ENCODE data around the gene LRCH3. TPM values are rescaled to one million over a fixed set of nuclear protein-coding genes. Genes with fewer than 3 reads are reported as not detected.
"Not testable (repeated sequence)": the region's sequence is repeated elsewhere in the genome, so short reads cannot be mapped to it uniquely, and the experiment has no call there.

The LRCH3 gene
- total and polyA plus RNA-seq, 8 donors: 5.4 to 26.1 (median 13.9) TPM

DNA sequence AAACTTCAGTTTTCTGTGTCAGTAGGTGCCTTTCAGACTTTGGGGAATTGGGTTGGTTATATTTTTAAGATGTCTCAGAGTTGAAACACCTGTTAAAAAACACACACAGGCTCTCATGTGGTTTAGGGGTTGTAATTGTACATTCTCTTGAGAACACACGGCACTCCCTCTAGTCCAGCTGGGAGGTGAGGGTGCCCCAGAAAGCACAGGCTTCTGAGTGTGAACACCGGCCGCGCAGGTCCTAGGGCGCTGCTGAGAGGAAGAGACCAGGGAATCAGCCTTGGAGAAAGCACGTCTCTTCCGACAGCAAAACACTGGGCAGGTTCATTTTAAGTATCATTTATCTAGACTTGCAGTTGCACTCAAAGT, 90.9 kb downstream of the LRCH3 start:
- no peak for ATAC-seq
- no peaks in the 10 kb centered on the region for H3K36me3 ChIP-seq
- no peaks in the 10 kb centered on the region for H3K9me3 ChIP-seq
- no peaks in the 10 kb centered on the region for H3K4me1 ChIP-seq
- WGBS, 2 donors: 94 to 99% methylated on average over 7 of the region's 7 CpGs
- no peak overlapping the region for H3K27ac ChIP-seq
- no peak overlapping the region for H3K4me3 ChIP-seq
- TF ChIP-seq, protein P1, sequence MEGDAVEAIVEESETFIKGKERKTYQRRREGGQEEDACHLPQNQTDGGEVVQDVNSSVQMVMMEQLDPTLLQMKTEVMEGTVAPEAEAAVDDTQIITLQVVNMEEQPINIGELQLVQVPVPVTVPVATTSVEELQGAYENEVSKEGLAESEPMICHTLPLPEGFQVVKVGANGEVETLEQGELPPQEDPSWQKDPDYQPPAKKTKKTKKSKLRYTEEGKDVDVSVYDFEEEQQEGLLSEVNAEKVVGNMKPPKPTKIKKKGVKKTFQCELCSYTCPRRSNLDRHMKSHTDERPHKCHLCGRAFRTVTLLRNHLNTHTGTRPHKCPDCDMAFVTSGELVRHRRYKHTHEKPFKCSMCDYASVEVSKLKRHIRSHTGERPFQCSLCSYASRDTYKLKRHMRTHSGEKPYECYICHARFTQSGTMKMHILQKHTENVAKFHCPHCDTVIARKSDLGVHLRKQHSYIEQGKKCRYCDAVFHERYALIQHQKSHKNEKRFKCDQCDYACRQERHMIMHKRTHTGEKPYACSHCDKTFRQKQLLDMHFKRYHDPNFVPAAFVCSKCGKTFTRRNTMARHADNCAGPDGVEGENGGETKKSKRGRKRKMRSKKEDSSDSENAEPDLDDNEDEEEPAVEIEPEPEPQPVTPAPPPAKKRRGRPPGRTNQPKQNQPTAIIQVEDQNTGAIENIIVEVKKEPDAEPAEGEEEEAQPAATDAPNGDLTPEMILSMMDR (IDR thresholded peaks at IDR 0.05): no peak
- intact Hi-C loops (cut with DNase I): no loop called here
- no peaks in the 10 kb centered on the region for H3K27me3 ChIP-seq
- FAIRE-seq: no peak
- DNase-seq: no peak

- TF ChIP-seq, protein P1 (IDR thresholded peaks at IDR 0.05): no peak
- FAIRE-seq: no peak
Measured at GRCh38 chr3:197882586-197882985, 91.5 kb downstream of the LRCH3 start.

DNA sequence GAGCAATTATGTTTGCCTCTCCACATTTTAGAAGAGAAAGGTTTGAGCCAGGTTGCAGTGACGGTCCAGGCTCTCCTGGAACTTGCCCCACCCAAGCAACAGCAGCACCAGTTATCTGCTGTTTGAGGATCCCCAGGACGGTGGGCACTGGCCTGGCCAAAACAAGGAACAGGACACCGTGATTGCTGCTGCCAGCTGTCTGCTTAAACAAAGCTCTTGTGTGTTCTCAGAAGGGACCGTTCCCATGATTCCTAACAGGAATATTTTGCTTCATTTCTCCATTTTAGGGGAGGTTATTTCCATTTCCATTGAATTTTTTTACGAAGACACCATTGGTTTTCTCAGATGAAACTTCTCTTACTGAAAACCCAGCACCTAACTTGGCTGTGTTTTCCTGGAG, 92.5 kb downstream of the LRCH3 start:
- TF ChIP-seq, protein P1 (IDR thresholded peaks at IDR 0.05): no peak
- Histone ChIP-seq H3K4me3 (no peak overlapping the region), H3K27me3 (no peaks in the 10 kb centered on the region), H3K9me3 (no peaks in the 10 kb centered on the region), H3K36me3 (no peaks in the 10 kb centered on the region), H3K4me1 (peaks cover 0 to under 1% (median 0%) of the 10 kb centered on the region in 3 donors), H3K27ac (no peak overlapping the region)
- no peak for ATAC-seq
- DNase-seq: no peak
- FAIRE-seq: no peak
- WGBS, 2 donors: 81 to 90% methylated on average over 5 of the region's 5 CpGs
- intact Hi-C loops (cut with DNase I): no loop called here

More at GRCh38 chr3:197882586-197882985, 91.5 kb downstream of the LRCH3 start:
- 9 to 12% methylated on average over 2 of the region's 2 CpGs for WGBS, 2 donors
- DNase-seq (no peak), ATAC-seq (peak in 1 of 4 donors; percentile 28)
- H3K4me1 ChIP-seq: no peaks in the 10 kb centered on the region
- no peaks in the 10 kb centered on the region for H3K9me3 ChIP-seq
- H3K36me3 ChIP-seq: no peaks in the 10 kb centered on the region
- no peaks in the 10 kb centered on the region for H3K27me3 ChIP-seq
- intact Hi-C loops (cut with DNase I): no loop called here
- no peak overlapping the region for H3K4me3 ChIP-seq
- no peak overlapping the region for H3K27ac ChIP-seq

DNA sequence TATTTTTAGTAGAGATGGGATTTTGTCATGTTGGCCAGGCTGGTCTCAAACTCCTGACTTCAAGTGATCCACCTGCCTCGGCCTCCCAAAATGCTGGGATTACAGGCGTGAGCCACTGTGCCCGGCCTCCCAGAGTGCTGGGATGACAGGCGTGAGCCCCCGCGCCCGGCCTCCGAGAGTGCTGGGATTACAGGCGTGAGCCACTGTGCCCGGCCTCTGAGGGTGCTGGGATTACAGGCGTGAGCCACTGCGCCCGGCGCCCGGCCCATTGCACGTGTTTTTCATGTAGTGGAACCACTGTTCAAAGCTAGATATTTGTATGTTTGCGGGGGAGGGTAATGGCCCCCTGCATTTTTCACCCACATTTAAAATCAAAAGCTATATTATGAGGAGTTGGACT, 93.3 kb downstream of the LRCH3 start:
- H3K4me1 ChIP-seq; ATAC-seq; H3K36me3 ChIP-seq; H3K27me3 ChIP-seq; H3K9me3 ChIP-seq; H3K27ac ChIP-seq; DNase-seq; H3K4me3 ChIP-seq; intact Hi-C loops (cut with DNase I); FAIRE-seq: not testable (repeated sequence)
- WGBS, 2 donors: 92 to 97% methylated on average over 17 of the region's 17 CpGs

DNA sequence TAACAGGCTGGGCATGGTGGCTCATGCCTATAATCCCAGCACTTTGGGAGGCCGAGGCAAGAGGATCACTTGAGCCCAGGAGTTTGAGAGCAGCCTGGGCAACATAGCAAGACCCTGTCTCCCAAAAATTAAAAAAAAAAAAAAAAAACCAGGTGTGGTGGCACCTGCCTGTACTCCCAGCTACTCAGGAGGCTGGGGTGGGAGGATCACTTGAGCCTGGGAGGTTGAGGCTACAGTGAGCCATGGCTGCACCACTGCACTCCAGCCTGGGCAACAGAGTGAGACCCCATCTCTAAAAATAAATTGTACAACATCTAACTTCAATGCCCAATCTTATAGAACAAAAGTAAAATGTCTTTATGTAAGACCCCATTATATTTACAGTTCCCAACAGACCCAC, 95.0 kb downstream of the LRCH3 start:
- H3K27me3 ChIP-seq; H3K4me3 ChIP-seq; ATAC-seq; intact Hi-C loops (cut with DNase I); H3K9me3 ChIP-seq; H3K36me3 ChIP-seq; FAIRE-seq; DNase-seq; H3K27ac ChIP-seq: not testable (repeated sequence)
- H3K4me1 ChIP-seq: peaks cover 5 to 15% (median 5%) of the 10 kb centered on the region in 3 donors
- WGBS, 2 donors: 90 to 100% methylated on average over 1 of the region's 1 CpG

DNA sequence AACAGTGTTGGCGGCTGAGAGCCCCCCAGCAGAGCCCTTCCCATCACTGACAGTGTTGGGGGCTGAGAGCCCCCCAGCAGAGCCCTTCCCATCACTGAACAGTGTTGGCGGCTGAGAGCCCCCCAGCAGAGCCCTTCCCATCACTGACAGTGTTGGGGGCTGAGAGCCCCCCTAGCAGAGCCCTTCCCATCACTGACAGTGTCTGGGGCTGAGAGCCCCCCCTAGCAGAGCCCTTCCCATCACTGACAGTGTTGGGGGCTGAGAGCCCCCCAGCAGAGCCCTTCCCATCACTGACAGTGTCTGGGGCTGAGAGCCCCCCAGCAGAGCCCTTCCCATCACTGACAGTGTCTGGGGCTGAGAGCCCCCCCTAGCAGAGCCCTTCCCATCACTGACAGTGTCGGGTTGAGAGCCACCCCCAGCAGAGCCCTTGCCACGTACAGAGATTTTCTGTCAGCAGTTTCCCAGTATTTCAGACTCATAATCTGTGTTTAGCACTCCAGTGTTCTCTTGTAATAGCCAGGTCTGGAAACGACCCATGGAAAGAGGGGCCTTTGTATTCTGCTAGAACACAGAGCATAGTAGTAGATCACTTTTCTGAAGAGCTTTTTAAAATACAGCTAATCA, 96.5 kb downstream of the LRCH3 start:
- DNase-seq; H3K36me3 ChIP-seq; FAIRE-seq; H3K27me3 ChIP-seq; ATAC-seq; H3K4me3 ChIP-seq; H3K9me3 ChIP-seq; intact Hi-C loops (cut with DNase I); H3K27ac ChIP-seq: not testable (repeated sequence)
- peaks cover 5 to 15% (median 5%) of the 10 kb centered on the region in 3 donors for H3K4me1 ChIP-seq
- 78 to 82% methylated on average over 5 of the region's 5 CpGs for WGBS, 2 donors
